Medulla oblongata (tissue), 1 donor: ENCODE measurements around the gene HNRNPCL1.
"Not testable (repeated sequence)": the region's sequence is repeated elsewhere in the genome, so short reads cannot be mapped to it uniquely, and the experiment has no call there.

Experiments used
- DNase-seq: peaks from one replicate; pipeline ENCODE4 v3.0.0-alpha.2; 2015; ENCODE audit errors: extremely low spot score

Gene HNRNPCL1

DNA sequence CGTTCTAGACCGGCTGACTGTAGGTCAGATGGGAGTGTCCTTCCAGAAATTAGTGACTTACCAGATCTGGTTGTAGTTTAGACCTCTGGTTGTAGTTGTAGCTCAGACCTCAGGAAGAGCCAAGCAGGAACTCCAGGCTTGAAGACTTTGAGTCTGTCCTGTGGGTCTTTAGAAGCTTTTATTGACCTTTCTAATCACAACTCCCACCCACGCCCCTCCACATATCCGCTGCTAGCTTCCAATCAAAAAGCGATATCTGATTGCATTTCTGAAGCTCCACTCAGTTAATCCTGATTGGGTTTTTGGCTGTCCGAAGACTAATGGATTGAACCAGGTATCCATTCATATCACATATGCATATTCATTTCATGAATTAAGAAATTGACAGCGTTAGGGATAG, at the start of gene HNRNPCL1:
HNRNPCL1 (minus strand) TSS at position 101 of the 400 bp plus-strand sequence. CDS start 431 bp downstream, outside the sequence.
- not testable (repeated sequence) for DNase-seq

DNA sequence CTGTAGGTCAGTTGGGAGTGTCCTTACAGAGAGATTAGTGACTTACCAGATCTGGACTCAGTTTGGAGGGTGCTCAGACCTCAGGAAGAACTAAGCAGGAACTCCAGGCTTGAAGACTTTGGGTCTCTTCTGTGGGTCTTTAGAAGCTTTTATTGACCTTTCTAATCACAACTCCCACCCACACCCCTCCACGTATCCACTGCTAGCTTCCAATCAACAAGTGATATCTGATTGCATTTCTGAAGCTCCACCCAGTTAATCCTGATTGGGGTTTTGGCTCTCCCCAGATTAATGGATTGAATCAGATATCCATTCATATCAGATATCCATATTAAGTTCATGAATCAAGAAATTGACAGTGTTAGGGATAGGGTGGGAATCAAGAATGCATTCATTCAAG, 49.6 kb upstream of the HNRNPCL1 start, which contains the start of gene PRAMEF10:
PRAMEF10 (minus strand) TSS at position 101 of the 400 bp plus-strand sequence. CDS start 2,423 bp downstream, outside the sequence.
- DNase-seq = not testable (repeated sequence)

GRCh38 chr1:12886101-12886500, 37.6 kb upstream of the HNRNPCL1 start, which contains the start of gene PRAMEF4:
Gene PRAMEF4 (minus strand): TSS chr1:12886201. CDS start chr1:12883394, 2,807 bp downstream.
- DNase-seq = not testable (repeated sequence)

DNA sequence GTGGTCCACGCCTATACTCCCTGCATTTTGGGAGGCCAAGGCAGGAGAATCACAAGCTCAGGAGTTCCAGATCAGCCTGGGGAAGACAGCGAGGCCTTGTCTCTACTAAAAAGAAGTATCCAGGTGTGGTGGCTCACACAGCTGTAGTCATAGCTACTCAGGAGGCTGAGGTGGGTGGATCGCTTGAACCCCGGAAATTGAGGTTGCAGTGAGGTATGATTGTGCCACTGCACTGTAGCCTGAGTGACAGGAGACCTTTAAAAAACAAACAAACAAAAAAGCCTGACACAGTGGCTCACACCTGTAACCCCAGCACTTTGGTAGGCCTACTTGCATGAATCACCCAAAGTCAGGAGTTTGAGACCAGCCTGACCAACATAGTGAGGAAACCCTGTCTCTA, 29.9 kb upstream of the HNRNPCL1 start:
- not testable (repeated sequence) for DNase-seq

DNA sequence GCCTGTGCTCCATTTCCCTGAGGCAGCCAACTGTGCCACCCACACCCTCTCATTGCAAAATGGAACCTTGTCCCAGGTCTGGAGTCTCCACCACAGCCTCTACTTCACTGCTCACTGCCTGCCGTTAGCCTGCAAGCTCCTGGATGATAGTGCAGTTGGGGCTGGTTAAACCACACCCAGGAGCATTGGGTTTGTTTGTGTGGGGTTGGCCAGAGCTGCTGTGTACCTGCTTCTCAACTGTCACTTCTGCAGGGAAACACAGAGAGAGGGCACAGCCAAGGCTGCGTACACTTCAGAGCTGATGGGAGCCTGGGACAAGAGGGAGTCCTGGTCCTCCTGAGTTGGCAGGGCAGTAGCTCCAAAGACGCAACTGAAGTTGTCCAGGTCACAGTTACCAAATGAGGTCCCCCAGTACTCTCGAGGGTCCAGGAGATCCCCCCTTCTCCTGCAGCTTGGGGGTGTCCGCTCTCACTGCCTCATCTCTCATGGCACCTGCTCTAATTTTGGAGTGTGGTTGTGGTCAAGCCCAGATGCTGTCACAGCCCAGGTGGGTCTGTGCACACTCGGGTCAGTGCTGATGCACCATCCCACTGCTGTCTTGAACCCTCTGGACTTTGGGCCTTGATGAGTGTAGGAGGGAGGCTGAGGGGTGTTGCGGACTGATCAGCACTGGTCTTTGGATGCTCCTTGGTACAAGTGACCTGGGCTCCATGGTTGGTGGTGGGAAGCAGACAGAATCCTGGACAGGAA, 14.8 kb upstream of the HNRNPCL1 start:
- DNase-seq = not testable (repeated sequence)

DNA sequence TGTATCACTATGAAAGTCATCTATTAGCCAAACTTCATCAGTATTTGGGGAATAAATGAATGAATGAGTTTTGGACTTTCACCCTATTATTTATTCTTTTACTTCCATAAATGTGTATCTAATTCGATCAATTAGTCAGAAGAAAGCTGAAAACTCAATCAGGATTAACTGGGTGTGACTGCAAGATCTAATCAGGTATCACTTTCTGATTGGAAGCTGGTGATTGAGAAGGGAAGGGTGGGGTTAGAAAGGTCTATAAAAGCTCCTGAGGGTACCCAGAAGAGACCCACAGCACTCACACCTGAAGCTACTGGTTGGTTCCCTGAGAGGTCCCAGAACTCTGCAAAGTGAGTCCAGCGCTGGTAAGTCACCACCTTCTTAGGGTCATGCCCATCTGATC, 8.3 kb upstream of the HNRNPCL1 start, which contains the start of gene PRAMEF2:
PRAMEF2 (plus strand) TSS at position 301 of the 400 bp plus-strand sequence. CDS start 1,924 bp downstream, outside the sequence.
- not testable (repeated sequence) for DNase-seq

DNA sequence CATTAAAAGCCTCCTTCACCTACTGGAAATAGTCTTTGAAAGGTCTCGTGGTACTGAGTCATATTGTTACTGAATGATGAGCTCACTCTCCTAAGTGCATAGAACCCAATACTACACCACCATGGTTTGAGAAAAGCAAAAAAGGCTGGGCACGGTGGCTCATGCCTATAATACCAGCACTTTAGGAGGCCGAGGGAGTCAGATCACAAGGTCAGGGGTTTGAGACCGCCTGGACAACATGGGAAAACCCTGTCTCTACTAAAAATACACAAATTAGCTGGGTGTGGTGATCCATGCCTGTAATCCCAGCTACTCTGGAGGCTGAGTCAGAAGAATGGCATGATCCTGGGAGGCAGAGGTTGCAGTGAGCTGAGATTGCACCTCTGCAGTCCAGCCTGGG, 3.3 kb upstream of the HNRNPCL1 start:
- no peak for DNase-seq

- DNase-seq = not testable (repeated sequence)
Observed at GRCh38 chr1:12833251-12833650, 15.3 kb downstream of the HNRNPCL1 start.

DNA sequence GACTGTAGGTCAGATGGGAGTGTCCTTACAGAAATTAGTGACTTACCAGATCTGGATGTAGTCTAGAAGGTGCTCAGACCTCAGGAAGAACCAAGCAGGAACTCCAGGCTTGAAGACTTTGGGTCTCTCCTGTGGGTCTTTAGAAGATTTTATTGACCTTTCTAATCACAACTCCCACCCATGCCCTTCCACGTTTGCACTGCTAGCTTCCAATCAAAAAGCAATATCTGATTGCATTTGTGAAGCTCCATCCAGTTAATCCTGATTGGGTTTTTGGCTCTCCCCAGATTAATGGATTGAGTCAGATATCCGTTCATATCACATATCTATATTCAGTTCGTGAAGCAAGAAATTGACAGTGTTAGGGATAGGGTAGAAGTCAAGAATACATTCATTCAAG, 17.2 kb downstream of the HNRNPCL1 start, which contains the start of gene PRAMEF11:
PRAMEF11 (minus strand) TSS at position 101 of the 400 bp plus-strand sequence. CDS start 2,621 bp downstream, outside the sequence.
- not testable (repeated sequence) for DNase-seq

DNA sequence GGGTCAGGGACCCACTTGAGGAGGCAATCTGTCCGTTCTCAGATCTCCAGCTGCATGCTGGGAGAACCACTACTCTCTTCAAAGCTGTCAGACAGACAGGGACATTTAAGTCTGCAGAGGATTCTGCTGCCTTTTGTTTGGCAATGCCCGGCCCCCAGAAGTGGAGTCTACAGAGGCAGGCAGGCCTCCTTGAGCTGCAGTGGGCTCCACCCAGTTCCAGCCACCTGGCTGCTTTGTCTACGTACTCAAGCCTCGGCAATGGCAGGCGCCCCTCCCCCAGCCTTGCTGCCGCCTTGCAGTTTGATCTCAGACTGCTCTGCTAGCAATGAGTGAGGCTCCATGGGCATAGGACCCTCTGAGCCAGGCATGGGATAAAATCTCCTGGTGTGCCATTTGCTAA, 29.5 kb downstream of the HNRNPCL1 start:
- not testable (repeated sequence) for DNase-seq

GRCh38 chr1:12811409-12811784, 37.1 kb downstream of the HNRNPCL1 start:
- DNase-seq = no peak

DNA sequence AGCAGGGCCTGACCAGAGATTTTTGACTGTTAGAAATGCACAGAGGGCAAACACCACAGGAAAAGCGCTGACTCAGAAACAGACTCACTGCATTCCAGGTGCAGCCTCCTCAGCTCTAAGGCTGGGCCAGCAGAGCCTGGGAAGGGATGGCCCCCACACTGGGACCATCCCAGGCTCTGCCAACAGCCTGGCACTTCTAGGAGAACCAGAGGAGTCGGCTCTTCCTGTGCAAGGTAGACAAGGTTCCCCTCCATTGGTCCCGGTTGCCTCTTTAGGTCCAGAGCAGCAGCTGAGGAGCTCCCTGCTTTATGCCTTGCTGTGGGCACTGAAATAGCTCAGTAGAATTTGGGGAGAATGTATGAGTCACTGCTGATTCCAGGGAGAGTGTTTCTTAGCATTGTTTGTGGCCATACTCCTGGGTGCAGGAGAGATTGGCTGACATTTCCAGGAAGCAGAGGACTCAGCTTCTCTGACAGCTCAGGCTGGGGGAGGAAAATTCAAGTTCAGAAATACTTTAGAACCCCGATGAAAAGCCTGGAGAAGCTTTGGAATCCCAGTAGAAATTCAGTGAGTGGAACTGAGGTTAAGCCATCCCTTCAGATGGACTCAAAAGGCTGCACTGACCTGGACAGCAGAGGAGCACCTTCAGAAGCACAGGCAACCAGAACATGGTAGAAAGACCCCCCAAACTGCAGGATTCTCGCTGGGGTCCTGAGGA, 37.7 kb downstream of the HNRNPCL1 start:
- DNase-seq = no peak

DNA sequence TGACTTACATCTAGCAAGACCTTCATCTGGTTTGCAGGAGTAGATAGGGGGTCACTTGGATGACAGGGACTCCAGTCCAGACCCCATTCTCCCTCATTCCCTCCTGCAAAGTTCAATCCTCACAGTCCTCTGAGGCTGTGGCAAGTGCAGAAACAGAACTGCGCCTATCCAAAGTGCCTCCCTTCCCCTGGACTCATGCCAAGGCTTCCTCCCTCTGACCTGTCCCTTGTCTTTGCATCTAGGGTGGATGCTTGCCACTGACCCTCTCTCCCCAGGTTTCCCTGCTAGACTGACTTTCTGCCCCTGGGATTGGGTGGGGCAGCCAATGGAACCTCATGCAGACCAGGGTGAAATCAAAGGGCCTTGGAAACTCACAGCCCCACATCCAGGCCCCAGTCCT, 38.6 kb downstream of the HNRNPCL1 start:
- DNase-seq = no peak

DNA sequence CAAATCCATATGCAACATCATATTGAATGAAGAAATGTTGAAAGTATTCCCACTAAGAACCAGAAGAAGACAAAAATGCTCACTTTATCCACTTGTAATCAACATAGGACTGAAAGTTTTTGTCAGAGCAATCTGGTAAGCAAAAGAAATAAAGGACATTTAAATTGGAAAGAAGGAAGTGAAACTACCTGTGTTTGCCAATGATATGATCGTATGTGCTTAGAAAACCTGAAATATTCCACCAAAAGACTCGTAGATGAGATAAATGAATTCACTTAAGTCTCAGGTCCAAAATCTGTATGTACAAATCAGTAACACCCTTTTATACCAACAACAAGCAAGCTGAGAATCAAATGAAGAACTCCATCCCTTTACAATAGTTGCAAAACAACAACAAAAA, 48.8 kb downstream of the HNRNPCL1 start:
- DNase-seq = no peak

DNA sequence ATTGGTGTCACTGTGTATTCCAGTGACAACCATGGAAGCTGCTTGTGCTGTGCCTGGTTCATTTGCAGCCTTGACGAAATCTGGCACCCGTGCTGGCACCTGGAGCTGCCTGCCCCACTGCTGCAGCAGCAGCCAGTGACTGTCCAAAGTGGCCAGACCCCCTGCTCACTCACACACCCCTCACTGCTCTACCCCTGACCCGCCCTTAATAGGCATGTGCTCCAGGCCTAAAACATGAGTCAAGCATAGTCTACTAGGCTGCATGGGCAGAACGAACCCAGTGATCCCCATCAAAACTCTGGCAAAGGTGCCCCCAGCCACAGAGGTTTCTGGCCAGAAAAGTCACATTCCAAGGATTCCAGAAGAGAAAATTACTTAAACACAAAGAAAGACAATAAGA, 49.6 kb downstream of the HNRNPCL1 start:
- no peak for DNase-seq
